Tibial nerve (tissue), 4 donors: Measurements from ENCODE around the gene NUCKS1. TPM values are rescaled to one million over a fixed set of nuclear protein-coding genes. Genes with fewer than 3 reads are reported as not detected.

Source experiments
- DNase-seq, 2 donors: peaks; one replicate each; pipeline ENCODE4 v3.0.0-alpha.2; 2019; ENCODE audit warnings: low spot score in 2 of 2
- H3K27ac ChIP-seq, 4 donors: fragments of 200-600 bp; sonication (generic) in 3 of 4; one replicate each; pipeline ENCODE4 v1.5.1; 2017 to 2019; ENCODE audit warnings: mild to moderate bottlenecking in 1 of 4
- H3K27me3 ChIP-seq, 2 donors: fragments of 200-600 bp; sonication (generic) in 1 of 2; one replicate each; pipeline versions ENCODE4 v1.5.1 to v1.6.0; 2017 to 2019
- H3K36me3 ChIP-seq, 3 donors: fragments of 200-600 bp; sonication (generic); one replicate each; pipeline ENCODE4 v1.5.1; 2018 to 2019
- H3K4me1 ChIP-seq, 4 donors: fragments of 200-600 bp; sonication (generic) in 3 of 4; one replicate each; pipeline ENCODE4 v1.5.1; 2017 to 2019
- H3K4me3 ChIP-seq, 4 donors: fragments of 200-600 bp; sonication (generic) in 3 of 4; one replicate each; pipeline ENCODE4 v1.5.1; 2017 to 2019; ENCODE audit warnings: mild to moderate bottlenecking in 1 of 4, moderate library complexity in 1 of 4
- H3K9me3 ChIP-seq, 4 donors: fragments of 200-600 bp; sonication (generic) in 3 of 4; one replicate each; pipeline ENCODE4 v1.5.1; 2017 to 2019
- CTCF ChIP-seq, 5 experiments: fragments of 200-600 bp in 3 of 5; fragments of 450-650 bp in 2 of 5; sonication (generic) in 3 of 5; IDR thresholded peaks; one replicate each; pipeline ENCODE4 v1.5.1; 2016 to 2019; ENCODE audit warnings: antibody characterized with exemption in 5 of 5, mild to moderate bottlenecking in 3 of 5, moderate library complexity in 2 of 5
- EP300 ChIP-seq, 2 donors: sonication (generic); formaldehyde crosslinking; IDR thresholded peaks; one replicate each; pipeline ENCODE4 v1.6.1; 2017; ENCODE audit warnings: antibody characterized with exemption in 2 of 2, mild to moderate bottlenecking in 1 of 2
- POLR2A ChIP-seq, 2 donors: fragments of 450-650 bp; IDR thresholded peaks; one replicate each; pipeline ENCODE4 v1.6.1; 2017; ENCODE audit warnings: antibody characterized with exemption in 2 of 2, mild to moderate bottlenecking in 2 of 2, moderate library complexity in 2 of 2
- WGBS, 2 donors: methylation state at CpG; one replicate each; pipeline ENCODE4 v1.1.5; 2018; 5-methylcytosine and 5-hydroxymethylcytosine counted together
- total RNA-seq, 4 donors: library from RNA; depleted of rRNA; stranded (reverse); fragments of >200 nt; gene quantifications; one replicate each; pipeline ENCODE4 v1.1.0, GENCODE V29; 2016

The NUCKS1 gene
- total RNA-seq, 4 donors from 2014 or later, result 80.1 to 181 (median 115) TPM

GRCh38 chr1:205692423-205692822, 57.6 kb downstream of the NUCKS1 start:
- H3K9me3 ChIP-seq, result no peaks in the 10 kb centered on the region
- 84 to 96% methylated on average over 4 to 6 of the region's 6 CpGs for WGBS, 2 donors
- no peak for TF ChIP-seq CTCF (IDR thresholded peaks at IDR 0.05)
- TF ChIP-seq POLR2A (IDR thresholded peaks at IDR 0.05), result no peak
- no peak for TF ChIP-seq EP300 (IDR thresholded peaks at IDR 0.05)
- no peaks in the 10 kb centered on the region for H3K4me1 ChIP-seq
- no peak overlapping the region for H3K4me3 ChIP-seq
- H3K27ac ChIP-seq, result no peak overlapping the region
- no peaks in the 10 kb centered on the region for H3K27me3 ChIP-seq
- no peak for DNase-seq
- no peaks in the 10 kb centered on the region for H3K36me3 ChIP-seq

GRCh38 chr1:205690122-205690756, 59.7 kb downstream of the NUCKS1 start:
- Histone ChIP-seq H3K27ac (no peak overlapping the region), H3K36me3 (no peaks in the 10 kb centered on the region), H3K4me3 (no peak overlapping the region), H3K4me1 (no peaks in the 10 kb centered on the region), H3K27me3 (no peaks in the 10 kb centered on the region), H3K9me3 (no peaks in the 10 kb centered on the region)
- TF ChIP-seq POLR2A (IDR thresholded peaks at IDR 0.05) (no peak), EP300 (IDR thresholded peaks at IDR 0.05) (no peak), CTCF (IDR thresholded peaks at IDR 0.05) (no peak)
- WGBS, 2 donors, result 77 to 89% methylated on average over 8 of the region's 8 CpGs
- DNase-seq, result no peak

GRCh38 chr1:205689479-205689878, 60.5 kb downstream of the NUCKS1 start:
- no peaks in the 10 kb centered on the region for H3K27me3 ChIP-seq
- no peak for DNase-seq
- no peak for TF ChIP-seq POLR2A (IDR thresholded peaks at IDR 0.05)
- H3K36me3 ChIP-seq, result no peaks in the 10 kb centered on the region
- 59 to 75% methylated on average over 5 of the region's 5 CpGs for WGBS, 2 donors
- no peaks in the 10 kb centered on the region for H3K9me3 ChIP-seq
- no peak overlapping the region for H3K4me3 ChIP-seq
- H3K27ac ChIP-seq, result no peak overlapping the region
- H3K4me1 ChIP-seq, result no peaks in the 10 kb centered on the region

GRCh38 chr1:205688171-205689080, 61.6 kb downstream of the NUCKS1 start:
- no peak for DNase-seq
- no peaks in the 10 kb centered on the region for H3K36me3 ChIP-seq
- no peak overlapping the region for H3K27ac ChIP-seq
- WGBS, 2 donors, result 63 to 70% methylated on average over 7 of the region's 7 CpGs
- no peak overlapping the region for H3K4me3 ChIP-seq
- H3K4me1 ChIP-seq, result no peaks in the 10 kb centered on the region
- H3K27me3 ChIP-seq, result no peaks in the 10 kb centered on the region
- TF ChIP-seq EP300 (IDR thresholded peaks at IDR 0.05) (no peak), CTCF (IDR thresholded peaks at IDR 0.05) (no peak), POLR2A (IDR thresholded peaks at IDR 0.05) (no peak)
- no peaks in the 10 kb centered on the region for H3K9me3 ChIP-seq

GRCh38 chr1:205687242-205687641, 62.7 kb downstream of the NUCKS1 start:
- Histone ChIP-seq H3K36me3 (no peaks in the 10 kb centered on the region), H3K4me3 (no peak overlapping the region), H3K27me3 (no peaks in the 10 kb centered on the region), H3K4me1 (no peaks in the 10 kb centered on the region), H3K27ac (no peak overlapping the region), H3K9me3 (no peaks in the 10 kb centered on the region)
- 58 to 71% methylated on average over 2 of the region's 2 CpGs for WGBS, 2 donors
- TF ChIP-seq CTCF (IDR thresholded peaks at IDR 0.05) (no peak), POLR2A (IDR thresholded peaks at IDR 0.05) (no peak)
- no peak for DNase-seq
